Cardiac septum (tissue), 1 donor: ENCODE results near the gene ADAMTSL3. TPM values are rescaled to one million over a fixed set of nuclear protein-coding genes. Genes with fewer than 3 reads are reported as not detected.
"Not testable (repeated sequence)": the region's sequence is repeated elsewhere in the genome, so short reads cannot be mapped to it uniquely, and the experiment has no call there.

Source experiments
- DNase-seq: peaks from one replicate; pipeline ENCODE4 v3.0.0-alpha.2; 2020; ENCODE audit warnings: low spot score
- intact Hi-C: fragments of 100-400 bp; cut with DNase I; formaldehyde crosslinking; loops from one replicate; pipeline ENCODE4 v1.14.0; 2022
- total RNA-seq: library from RNA; stranded (reverse); fragmentation: NEBNext Ultra II Directional; extraction: Animal tissue kit (Norgen Biotek cat#: 25700); gene quantifications from one replicate; pipeline ENCODE4 v1.2.1, GENCODE V29; 2021
- donor health status: DM: no; HTN: no; CAD: no.

The ADAMTSL3 gene
- total RNA-seq, 1 donor from 2014 or later: 9.8 TPM

DNA sequence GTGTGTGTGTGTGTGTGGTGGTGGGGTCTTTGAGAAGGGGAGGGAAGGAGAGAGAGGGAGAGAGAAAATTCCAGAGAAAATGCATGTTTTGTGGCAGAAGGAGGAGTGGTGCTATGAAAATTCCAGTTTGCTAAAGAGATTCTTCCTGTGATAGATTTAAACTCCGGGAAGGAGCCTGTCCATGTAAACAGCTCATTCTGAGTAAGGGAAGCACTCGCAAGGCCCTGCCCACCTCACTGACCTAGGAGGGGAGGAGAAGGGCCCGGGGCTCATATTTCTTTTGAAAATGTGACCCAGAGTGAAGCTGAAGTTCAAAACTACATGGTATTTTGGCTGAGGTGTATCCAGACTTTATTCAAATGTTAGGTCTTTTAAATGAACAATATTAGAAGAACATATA, 41.3 kb downstream of the ADAMTSL3 start:
- intact Hi-C loops: loop anchor here (5.0 kb wide), 1 partner anchor 38 kb away; no protein-coding TSS in a partner anchor
- no peak for DNase-seq

DNA sequence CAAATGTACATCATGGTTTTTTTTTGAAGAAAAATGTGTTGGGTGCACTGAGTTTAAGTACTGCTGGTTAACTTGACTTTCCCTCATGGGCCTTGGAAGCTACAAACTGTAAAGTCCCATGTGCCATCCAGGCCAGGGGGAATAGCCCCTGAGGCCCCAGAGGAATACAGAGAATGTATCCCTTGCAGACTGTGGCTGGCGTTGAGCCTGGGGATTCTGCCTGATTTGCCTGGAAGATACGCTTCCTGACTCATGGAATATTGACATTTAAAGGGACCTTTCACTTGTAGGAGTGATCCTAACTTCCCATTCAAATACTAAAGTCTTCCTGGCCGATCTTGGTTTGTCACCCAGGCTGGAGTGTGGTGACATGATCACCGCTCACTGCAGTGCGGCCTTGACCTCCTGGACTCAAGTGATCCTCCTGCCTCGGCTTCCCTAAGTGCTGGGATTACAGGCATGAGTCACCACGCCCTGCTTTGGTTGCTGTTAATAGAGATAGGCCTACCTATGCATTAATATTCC, 42.0 kb downstream of the ADAMTSL3 start:
- DNase-seq: no peak
- intact Hi-C loops: loop anchor here (5.0 kb wide), 1 partner anchor 39 kb away; no protein-coding TSS in a partner anchor

DNA sequence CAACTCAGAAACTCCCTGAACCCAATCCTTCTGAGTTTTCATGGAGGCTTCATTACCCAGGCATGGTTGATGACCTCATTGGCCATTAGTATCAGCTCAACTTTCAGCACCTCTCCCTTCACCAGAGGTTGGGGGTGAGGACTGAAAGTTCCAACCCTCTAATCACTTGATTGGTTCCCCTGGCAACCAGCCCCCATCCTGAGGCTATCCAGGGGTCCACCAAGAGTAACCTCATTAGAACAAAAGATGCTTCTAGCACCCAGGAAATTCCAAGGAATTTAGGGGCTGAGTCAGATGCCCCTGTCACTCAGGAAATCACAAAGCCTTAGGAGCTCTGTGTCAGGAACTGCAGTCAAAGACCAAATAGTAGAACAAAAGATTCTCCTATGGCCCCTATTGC, 43.8 kb downstream of the ADAMTSL3 start:
- no peak for DNase-seq
- intact Hi-C loops: loop anchor here (5.0 kb wide), 1 partner anchor 40 kb away; no protein-coding TSS in a partner anchor

DNA sequence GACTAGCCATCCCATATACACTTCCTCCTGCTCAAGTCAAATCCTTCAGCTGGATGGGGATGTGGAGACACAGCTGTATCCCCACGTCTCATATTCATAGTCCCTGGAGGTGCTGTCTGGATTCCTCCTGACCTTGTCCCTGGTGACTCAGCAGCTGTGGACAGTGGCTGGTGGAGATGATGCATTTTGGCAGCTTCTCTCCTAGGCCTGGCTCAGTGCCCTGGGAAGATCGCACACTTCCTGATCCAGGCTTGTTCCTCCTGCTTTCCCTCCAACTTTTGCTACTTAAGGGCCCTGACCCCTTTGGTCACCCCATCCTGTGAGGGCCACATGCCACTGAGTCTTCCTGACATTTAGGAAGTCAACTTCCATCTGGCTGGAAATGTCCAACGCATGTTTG, 44.4 kb downstream of the ADAMTSL3 start:
- intact Hi-C loops: loop anchor here (5.0 kb wide), 1 partner anchor 41 kb away; no protein-coding TSS in a partner anchor
- DNase-seq: peak; percentile 81

DNA sequence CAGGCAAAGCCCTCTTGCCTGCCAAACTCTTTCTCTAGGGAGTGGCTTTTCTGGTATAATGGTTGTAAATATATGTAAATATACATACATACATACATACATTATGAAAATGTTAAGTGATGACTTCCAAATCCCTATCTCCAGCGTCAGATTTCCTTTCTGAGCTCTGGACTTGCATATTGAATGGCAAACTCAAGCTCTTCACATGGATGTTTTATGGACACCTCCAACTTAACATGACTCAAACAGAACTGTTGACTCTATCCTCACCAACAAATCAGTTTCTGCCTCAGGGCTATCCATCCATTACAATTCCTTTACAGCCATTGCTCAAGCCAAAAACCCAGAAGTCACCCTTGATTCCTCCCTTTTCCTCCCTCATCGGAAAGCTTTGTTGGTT, 45.1 kb downstream of the ADAMTSL3 start:
- intact Hi-C loops: loop anchor here (5.0 kb wide), 1 partner anchor 42 kb away; no protein-coding TSS in a partner anchor

DNA sequence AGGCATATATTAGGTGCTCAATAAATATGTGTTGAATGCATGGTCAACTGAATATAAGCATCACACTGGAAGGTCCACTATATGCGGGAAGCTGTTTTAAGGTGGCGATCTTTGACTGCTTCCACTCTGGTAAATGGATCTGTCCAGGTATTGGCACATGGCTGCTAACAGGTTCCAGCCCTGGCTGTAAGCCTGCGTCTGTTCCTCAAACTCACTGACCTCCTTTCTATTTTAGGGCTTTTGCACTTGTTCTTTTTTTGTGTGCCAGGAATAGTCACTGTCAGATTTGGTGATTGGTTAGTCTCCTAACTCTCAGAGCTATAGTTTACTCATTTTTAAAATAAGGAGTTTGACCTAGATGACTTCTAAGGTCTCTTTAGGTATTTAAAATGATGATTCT, 46.2 kb downstream of the ADAMTSL3 start:
- no peak for DNase-seq
- intact Hi-C loops: no loop called here

More for the DNA sequence above, 45.1 kb downstream of the ADAMTSL3 start:
- DNase-seq: no peak

DNA sequence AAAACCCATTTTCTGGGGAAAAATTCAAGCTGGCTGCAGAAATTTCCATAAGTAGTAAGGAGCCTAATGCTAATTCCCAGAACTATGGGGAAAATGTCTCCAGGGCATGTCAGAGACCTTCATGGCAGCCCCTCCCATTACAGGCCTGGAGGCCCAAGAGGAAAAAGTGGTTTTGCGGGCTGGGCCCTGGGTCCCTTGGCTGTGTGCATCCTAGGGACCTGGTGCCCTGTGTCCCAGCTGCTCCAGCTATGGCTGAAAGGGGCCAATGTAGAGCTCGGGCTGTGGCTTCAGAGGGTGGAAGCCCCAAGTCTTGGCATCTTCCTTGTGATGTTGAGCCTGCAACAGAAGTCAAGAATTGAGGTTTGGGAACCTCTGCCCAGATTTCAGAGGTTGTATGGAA, 48.4 kb downstream of the ADAMTSL3 start:
- intact Hi-C loops, DNase-seq: not testable (repeated sequence)

DNA sequence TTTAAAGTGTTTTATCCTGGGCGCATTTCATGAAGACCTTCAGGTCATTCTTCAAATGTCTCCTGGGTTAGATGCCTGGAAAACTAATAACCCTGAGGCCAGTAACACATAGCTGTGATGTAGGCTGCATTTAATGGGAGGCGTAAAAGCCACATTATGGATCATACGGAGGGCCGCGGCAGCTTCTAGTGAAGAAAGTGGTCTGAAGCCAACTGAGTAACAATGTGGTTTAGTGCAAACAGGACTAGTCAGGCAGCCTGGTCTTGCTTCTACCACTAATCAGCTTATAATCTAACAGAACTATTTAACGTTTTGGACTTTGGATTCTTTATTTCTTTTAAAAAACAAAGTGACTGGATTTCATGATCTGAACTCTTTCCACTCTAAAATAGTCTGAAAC, 54.4 kb downstream of the ADAMTSL3 start:
- intact Hi-C loops: no loop called here
- no peak for DNase-seq

DNA sequence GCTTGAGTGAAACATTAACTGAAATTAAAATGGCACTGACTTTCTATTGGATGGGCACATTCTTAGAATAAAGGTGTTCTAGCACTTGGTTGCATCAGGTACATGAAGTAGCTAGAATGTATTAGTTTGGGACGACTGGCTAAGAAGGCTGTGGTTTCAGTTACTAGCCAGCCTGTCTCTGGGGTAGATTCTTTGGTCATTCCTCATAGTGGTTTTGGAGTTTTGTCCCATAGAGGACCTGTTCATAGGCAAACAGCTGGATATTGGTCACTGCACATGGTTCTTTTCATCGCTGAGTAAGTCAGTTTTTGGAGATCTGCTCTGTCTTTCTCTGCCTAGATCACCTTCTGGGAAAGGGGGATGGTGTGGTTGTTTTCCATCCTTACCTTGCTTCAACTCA, 55.3 kb downstream of the ADAMTSL3 start:
- no peak for DNase-seq
- intact Hi-C loops: no loop called here

DNA sequence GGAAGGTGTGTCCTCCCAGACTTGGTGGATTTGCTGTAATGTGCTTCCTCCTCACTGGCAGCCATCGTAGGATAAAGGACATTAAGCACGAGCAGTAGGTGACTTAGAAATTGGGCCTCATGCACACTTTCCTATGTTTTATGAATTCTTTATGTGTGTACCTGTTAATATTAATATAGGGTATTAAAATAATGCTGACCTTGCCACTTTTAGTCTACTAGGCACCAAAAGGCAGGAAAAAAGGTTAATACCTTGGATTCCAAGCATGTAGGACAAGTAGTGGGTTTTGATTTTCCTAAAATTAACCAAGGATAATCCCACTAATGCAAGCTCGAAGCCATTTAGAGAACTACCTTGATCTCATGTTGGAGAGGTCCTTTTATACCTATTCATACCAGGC, 55.9 kb downstream of the ADAMTSL3 start:
- intact Hi-C loops: no loop called here
- no peak for DNase-seq

DNA sequence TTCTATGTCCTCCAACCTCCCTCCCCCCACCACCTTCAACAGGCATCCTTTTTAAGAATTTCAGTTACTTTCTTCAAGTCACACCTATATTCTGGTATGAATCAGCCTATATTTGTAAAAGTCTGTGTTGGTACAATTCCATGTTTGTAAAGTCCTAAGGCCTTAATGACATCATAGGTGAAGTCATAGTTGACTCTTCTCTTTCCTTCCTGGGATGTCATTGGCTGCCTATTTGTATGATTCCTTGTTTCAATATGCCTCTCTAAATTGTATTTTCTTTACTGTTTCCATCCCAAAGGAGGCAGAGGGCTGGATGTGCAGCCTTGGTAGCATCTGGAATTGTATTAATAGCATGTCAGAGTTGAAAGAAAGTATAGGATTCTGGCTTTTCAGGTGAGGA, 56.5 kb downstream of the ADAMTSL3 start:
- intact Hi-C loops: no loop called here
- DNase-seq: no peak

DNA sequence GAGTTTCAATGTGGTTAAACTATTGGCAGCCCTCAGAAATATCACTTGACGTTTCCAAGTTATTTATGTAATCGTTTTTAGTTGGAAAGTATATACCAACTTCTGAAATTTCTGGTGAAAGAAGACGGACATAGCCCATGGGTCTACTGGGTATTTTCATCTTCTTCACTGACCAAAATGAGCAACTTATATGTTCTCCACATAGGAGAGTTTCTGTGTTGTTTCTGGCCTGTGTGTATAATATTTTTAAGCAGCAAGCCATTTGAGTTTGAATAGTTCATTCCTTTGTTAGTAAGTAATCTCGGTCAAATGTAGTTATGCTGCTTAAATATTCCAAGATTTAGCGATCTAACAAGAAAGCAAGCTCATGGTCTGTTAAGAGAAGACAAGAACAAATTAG, 57.3 kb downstream of the ADAMTSL3 start:
- no peak for DNase-seq
- intact Hi-C loops: no loop called here

DNA sequence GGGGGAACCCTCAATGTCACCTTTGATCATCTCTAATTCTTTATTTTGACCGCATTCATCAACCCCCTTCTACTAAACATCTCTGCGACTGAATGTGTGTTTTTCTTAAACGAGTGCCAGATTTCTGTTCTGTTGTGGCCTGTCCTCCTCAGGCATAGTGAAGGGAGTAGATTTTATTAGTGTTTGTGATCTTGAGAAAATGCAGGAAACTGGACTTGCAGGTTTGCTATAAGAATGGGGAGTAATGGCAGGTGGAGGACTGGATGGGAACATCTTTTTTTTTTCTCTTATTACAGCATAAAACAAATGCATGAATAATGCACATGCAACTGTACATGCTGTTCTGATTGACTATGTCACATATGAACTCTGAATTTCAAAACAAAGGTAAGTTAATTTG, 59.3 kb downstream of the ADAMTSL3 start:
- intact Hi-C loops: no loop called here
- DNase-seq: no peak

DNA sequence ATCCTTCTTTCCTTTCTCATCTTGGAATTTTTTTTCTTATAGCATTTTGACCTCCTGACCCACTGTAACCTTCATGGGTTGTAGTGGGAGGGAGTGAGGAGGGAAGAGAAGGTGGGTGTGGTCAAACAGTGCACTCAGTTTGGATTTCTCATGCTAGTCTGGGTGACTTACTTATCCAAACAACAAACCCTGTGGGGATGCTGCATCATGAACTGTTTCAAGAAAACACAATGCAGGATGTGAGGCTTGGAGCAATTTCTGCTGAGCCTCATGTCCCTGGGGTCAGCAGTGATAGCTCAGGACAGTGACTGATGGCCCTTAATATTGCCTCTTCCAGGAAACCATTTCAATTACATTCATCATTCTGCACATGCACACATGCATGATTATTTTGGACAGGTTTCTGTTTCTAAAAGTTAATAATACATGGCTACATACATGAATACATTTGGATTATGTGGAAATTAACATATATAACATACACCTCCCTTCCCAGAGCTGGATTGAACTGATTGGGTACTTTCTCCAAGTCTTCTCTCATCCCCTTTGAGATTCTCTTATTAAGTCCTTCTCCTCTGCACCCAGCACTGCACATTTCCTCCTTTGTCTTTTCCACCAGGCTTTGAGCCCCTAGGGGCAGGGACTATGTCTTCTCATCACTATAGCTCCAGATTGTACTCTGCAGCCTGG, 61.2 kb downstream of the ADAMTSL3 start:
- intact Hi-C loops: no loop called here

DNA sequence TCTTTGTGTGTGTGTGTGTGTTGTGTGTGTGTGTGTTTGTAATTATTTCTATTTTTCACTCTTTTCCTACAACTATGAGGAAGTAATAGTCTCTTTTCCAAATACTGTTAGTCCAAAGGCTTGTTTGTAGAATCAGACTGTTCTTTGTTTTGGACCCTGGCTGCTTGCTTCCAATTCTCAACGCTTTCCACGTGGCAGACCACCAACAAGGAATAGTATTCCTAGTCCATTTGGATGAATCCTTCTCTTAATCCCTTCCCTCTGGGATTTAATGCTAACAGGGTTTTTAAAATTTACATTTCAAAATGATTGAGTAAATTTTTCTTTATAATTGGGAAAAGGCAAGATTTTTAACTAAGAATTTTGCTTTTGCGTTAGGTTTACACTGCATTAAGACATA, 62.7 kb downstream of the ADAMTSL3 start:
- intact Hi-C loops: no loop called here
- no peak for DNase-seq

More for the DNA sequence above, 61.2 kb downstream of the ADAMTSL3 start:
- no peak for DNase-seq

DNA sequence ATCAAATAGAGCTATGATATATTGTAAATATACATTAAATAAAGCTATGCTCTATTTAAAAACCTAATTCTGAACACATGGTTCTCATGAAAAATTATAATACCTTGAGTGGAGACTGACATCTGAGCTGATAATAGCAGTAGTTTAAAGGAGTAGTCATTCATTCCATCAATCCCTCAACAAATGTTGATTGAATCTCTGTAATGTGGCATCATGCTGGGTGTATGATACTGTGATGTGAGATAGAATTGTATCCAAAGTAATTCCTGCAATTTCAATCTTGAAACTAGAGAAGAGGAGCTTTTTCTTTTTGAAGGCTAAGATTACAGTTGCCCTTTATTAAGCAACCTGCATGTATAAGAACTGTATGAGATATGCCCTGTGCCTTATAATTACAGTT, 63.1 kb downstream of the ADAMTSL3 start:
- intact Hi-C loops: no loop called here
- DNase-seq: no peak

DNA sequence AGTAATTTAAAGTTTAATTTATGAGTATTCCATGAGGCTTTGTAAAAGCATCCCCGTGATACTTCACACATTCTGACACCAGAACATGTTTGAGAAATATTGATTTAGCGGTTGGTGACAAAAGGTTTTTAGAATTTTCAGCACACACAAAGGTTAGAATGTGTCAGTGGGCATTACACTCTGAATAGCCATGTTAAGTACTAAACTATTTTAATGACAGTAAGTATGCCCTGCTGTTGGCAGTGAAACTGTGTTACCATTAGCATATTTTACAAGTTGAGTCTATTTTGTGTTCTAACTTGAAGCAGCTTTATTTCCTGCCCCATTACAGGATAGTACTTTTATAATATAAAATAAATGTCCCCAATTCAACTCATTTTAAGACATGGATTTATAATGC, 66.5 kb downstream of the ADAMTSL3 start:
- intact Hi-C loops: no loop called here
- no peak for DNase-seq

DNA sequence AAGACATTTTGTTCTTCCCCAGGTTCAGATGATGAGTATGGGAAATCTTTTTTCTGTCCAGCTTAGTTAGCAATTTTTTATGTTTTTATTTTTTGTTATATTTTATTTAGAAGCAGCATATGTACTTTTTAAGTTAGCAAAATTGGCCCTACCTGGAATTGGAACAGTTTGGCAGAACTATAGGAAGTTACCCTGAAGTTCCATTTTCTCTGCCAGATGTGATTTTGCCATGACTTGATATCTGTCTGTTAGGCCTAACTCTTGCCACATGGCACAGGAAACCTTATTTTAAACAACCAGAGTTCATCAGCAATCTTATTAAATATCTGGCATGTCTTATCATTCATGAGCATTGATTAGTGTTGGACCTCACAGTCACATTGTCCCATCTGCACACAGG, 67.1 kb downstream of the ADAMTSL3 start:
- no peak for DNase-seq
- intact Hi-C loops: no loop called here

DNA sequence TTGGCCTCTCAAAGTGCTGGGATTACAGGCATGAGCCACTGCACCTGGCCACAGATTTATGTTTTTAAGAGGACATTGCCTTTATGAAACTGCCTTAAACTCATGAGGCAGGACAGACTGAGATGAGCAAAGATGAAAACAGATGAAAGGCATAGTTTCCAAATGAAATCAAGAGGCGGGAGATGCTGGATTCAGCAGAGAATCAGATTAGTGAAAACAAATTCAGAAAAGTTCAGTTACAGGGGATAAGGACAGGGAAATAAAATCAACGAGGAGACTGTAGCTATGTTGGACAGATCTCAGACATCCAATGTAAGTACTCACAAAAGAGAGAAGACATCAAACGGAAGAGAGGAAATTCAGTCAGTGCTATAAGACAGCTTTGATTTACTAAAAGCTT, 68.1 kb downstream of the ADAMTSL3 start:
- intact Hi-C loops: no loop called here
- no peak for DNase-seq

DNA sequence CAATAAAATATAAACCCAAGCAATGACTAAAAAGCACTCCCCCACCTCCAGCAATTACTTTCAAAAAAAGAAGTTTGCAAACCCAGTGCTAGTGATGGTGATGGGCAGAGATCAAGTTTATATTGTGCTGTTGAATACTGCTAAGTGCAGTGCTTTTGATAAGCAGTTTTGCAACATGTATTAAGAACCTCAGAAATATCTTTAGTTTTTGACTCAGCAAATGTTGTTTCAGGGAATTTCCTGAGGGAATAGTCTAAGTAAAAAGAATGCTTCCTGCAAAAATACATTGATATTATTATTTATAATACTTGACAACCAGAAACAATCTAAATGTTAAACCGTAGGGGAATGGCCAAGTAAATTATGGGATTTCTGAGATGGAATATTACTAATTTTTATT, 69.3 kb downstream of the ADAMTSL3 start:
- intact Hi-C loops: no loop called here
- no peak for DNase-seq

DNA sequence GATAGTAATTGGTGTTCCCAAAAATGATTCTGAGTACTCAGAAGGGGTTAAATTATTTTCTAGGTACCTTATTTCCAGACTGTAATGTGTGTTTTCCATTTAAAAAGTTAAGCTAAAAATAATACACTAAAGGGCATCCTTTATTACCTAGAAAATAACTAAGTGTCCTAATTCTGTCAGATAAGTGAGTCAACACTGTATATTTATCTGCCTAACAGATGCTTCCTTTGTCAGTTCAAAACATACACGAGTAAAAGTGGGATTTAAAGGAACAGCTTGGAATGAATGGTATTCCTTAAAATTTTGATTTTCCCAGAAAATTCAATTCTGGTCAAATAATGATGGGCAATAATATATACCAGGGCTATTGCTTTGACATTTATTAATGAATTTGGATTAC, 78.3 kb downstream of the ADAMTSL3 start:
- intact Hi-C loops: loop anchor here (10.0 kb wide), 1 partner anchor 303 kb away; no protein-coding TSS in a partner anchor

More for the DNA sequence above, 78.3 kb downstream of the ADAMTSL3 start:
- no peak for DNase-seq
